Endothelial cell (in vitro differentiated cells): ENCODE measurements around the gene PPP6C. TPM values are rescaled to one million over a fixed set of nuclear protein-coding genes. Genes with fewer than 3 reads are reported as not detected.
A peak's percentile ranks its signal among the peaks of the same experiment; 100 is the strongest.
"Not testable (repeated sequence)": the region's sequence is repeated elsewhere in the genome, so short reads cannot be mapped to it uniquely, and the experiment has no call there.

Experiments
- DNase-seq: peaks from one replicate; pipeline ENCODE4 v3.0.0; 2021; ENCODE audit warnings: low spot score
- H3K27ac Mint-ChIP-seq: one replicate; pipeline ENCODE4 v1.8.0; 2021; ENCODE audit warnings: mixed read lengths, inconsistent platforms; ENCODE audit not compliant: unreplicated experiment
- H3K27me3 Mint-ChIP-seq: one replicate; pipeline ENCODE4 v1.8.0; 2021; ENCODE audit warnings: mild to moderate bottlenecking, moderate library complexity, mixed read lengths, inconsistent platforms; ENCODE audit not compliant: unreplicated experiment
- H3K36me3 Mint-ChIP-seq: one replicate; pipeline ENCODE4 v1.8.0; 2021; ENCODE audit warnings: mild to moderate bottlenecking, low read depth, mixed read lengths, inconsistent platforms; ENCODE audit not compliant: unreplicated experiment
- H3K4me1 Mint-ChIP-seq: one replicate; pipeline ENCODE4 v1.8.0; 2021; ENCODE audit warnings: mild to moderate bottlenecking, mixed read lengths, inconsistent platforms; ENCODE audit not compliant: unreplicated experiment
- H3K4me3 Mint-ChIP-seq: one replicate; pipeline ENCODE4 v1.8.0; 2021; ENCODE audit warnings: mild to moderate bottlenecking, mixed read lengths, inconsistent platforms; ENCODE audit not compliant: unreplicated experiment
- H3K9me3 Mint-ChIP-seq: one replicate; pipeline ENCODE4 v1.8.0; 2021; ENCODE audit warnings: mixed read lengths, inconsistent platforms; ENCODE audit not compliant: unreplicated experiment
- CTCF ChIP-seq: fragments of 200-600 bp; sonication (generic); IDR thresholded peaks from one replicate; pipeline ENCODE4 v1.5.0; 2021; ENCODE audit warnings: antibody characterized with exemption; ENCODE audit not compliant: unreplicated experiment
- total RNA-seq: library from RNA; stranded (reverse); fragmentation: NEBNext Ultra II Directional; extraction: Animal tissue kit (Norgen Biotek cat#: 25700); gene quantifications from one replicate; pipeline ENCODE4 v1.2.1, GENCODE V29; 2021; ENCODE audit not compliant: unreplicated experiment

PPP6C gene
- total RNA-seq, 1 donor from 2014 or later: 46.0 TPM

GRCh38 chr9:125214186-125214585 lies 24.6 kb upstream of the PPP6C start:
- TF ChIP-seq CTCF: no peak
- Mint-ChIP-seq H3K9me3 (no peaks in the 10 kb centered on the region), H3K27ac (no peak overlapping the region), H3K4me3 (no peak overlapping the region), H3K4me1 (no peaks in the 10 kb centered on the region), H3K36me3 (peaks cover 4% of the 10 kb centered on the region), H3K27me3 (peaks cover 2% of the 10 kb centered on the region)
- no peak for DNase-seq

GRCh38 chr9:125204477-125204876 lies 14.9 kb upstream of the PPP6C start:
- Mint-ChIP-seq H3K36me3 (peaks cover 15% of the 10 kb centered on the region), H3K27ac (no peak overlapping the region), H3K4me1 (peaks cover 6% of the 10 kb centered on the region), H3K27me3 (peaks cover 2% of the 10 kb centered on the region), H3K9me3 (no peaks in the 10 kb centered on the region), H3K4me3 (no peak overlapping the region)
- no peak for TF ChIP-seq CTCF
- DNase-seq: no peak

GRCh38 chr9:125202846-125203618 lies 13.4 kb upstream of the PPP6C start:
- Mint-ChIP-seq H3K4me1 (peaks cover 6% of the 10 kb centered on the region), H3K27ac (no peak overlapping the region), H3K27me3 (peaks cover 2% of the 10 kb centered on the region), H3K4me3 (no peak overlapping the region), H3K36me3 (peaks cover 9% of the 10 kb centered on the region), H3K9me3 (no peaks in the 10 kb centered on the region)
- DNase-seq: no peak
- TF ChIP-seq CTCF: no peak

GRCh38 chr9:125200216-125201047 lies 10.8 kb upstream of the PPP6C start, which contains the start of gene RABEPK:
RABEPK (plus strand) TSS chr9:125200542; CDS start chr9:125203014, 2,472 bp downstream.
- Mint-ChIP-seq H3K27ac (peak within 1 kb of the TSS; percentile 61), H3K4me1 (peaks cover 6% of the 10 kb centered on the region), H3K4me3 (peak within 1 kb of the TSS; percentile 92), H3K9me3 (no peaks in the 10 kb centered on the region), H3K27me3 (peaks cover 2% of the 10 kb centered on the region), H3K36me3 (peaks cover 8% of the 10 kb centered on the region)
- peak; percentile 93 for DNase-seq
- no peak for TF ChIP-seq CTCF

- not testable (repeated sequence) for H3K36me3 Mint-ChIP-seq, H3K27ac Mint-ChIP-seq, H3K4me3 Mint-ChIP-seq, H3K4me1 Mint-ChIP-seq, DNase-seq, H3K27me3 Mint-ChIP-seq, H3K9me3 Mint-ChIP-seq
Measured at GRCh38 chr9:125195591-125195990, 6.0 kb upstream of the PPP6C start.

GRCh38 chr9:125194466-125194865 lies 4.9 kb upstream of the PPP6C start:
- H3K4me3 Mint-ChIP-seq, H3K27me3 Mint-ChIP-seq, H3K9me3 Mint-ChIP-seq, H3K36me3 Mint-ChIP-seq, H3K4me1 Mint-ChIP-seq, H3K27ac Mint-ChIP-seq, DNase-seq: not testable (repeated sequence)
